ENCODE results near the gene GGT1.

The GGT1 gene

DNA sequence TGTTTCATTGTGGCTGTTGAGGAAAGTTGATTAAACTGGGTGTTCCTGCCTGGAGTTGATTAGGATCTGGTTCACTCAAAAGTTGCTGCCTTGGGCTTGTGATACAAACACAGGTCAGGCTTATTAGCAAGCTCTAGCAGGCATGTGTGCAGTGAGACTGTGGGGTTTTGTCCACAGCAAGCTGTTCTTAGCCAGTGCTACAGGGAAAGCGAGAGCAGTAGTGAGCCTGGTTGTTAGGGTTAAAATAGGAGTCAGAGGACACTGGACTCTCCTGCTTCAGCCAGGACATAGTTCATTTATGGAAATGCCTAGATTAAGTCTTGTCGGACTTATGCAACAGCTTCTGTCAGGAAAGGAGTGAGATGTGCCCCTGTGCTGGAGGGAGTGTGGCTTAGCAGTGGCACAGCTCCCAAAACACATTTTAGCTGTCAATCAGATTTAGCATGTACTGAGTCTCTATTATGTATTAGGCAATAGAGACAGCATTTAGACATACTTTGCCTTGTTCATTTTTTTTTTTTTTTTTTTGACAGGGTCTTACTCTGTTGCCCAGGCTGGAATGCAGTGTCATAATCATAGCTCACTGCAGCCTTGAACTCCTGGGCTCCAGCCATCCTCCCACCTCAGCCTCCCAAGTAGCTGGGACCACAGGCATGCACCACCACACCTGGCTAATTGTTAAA, 38.5 kb upstream of the GGT1 start:
- Histone ChIP-seq H3K4me1 (ENCODE audit: insufficient read depth, insufficient read length) (peaks cover 3% of the 10 kb centered on the region), H3K36me3 (ENCODE audit: insufficient read depth, insufficient read length, low read length) (peaks cover 78% of the 10 kb centered on the region), H3K9ac (ENCODE audit: insufficient read length, low read depth) (no peak overlapping the region), H3K27me3 (ENCODE audit: insufficient read depth, insufficient read length) (no peaks in the 10 kb centered on the region), H3K9me3 (ENCODE audit: insufficient read depth, low read length) (no peaks in the 10 kb centered on the region), H3K4me3 (ENCODE audit: insufficient read length, low read depth) (no peak overlapping the region)
- DNase-seq (ENCODE audit: low read depth, low spot score): no peak
- TF ChIP-seq SUZ12 (IDR thresholded peaks at IDR 0.05; ENCODE audit: extremely low read depth, insufficient read depth, insufficient read length) (no peak), YY1 (IDR thresholded peaks at IDR 0.05; ENCODE audit: insufficient read depth, insufficient read length) (no peak)

DNA sequence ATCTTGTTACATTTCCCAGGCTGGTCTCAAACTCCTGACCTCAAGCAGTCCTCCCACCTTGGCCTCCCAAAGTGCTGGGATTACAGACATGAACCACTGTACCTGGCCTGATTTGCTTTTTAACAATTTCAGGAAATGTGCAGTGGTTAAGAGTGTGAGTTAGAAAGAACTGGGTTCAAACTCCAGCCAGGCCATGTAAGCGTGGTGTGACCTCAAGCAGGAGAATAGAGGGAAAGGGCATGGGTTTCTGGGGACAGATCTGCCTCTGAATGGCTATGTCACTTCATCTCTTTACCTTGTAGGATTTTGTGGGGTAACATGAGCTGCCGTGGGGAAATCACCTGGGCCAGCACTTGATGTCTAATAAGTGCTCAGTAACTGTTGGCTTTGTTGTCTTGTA, 37.9 kb upstream of the GGT1 start:
- Histone ChIP-seq H3K9ac (ENCODE audit: insufficient read length, low read depth) (no peak overlapping the region), H3K27me3 (ENCODE audit: insufficient read depth, insufficient read length) (no peaks in the 10 kb centered on the region), H3K36me3 (ENCODE audit: insufficient read depth, insufficient read length, low read length) (peaks cover 80% of the 10 kb centered on the region), H3K4me1 (ENCODE audit: insufficient read depth, insufficient read length) (peaks cover 3% of the 10 kb centered on the region), H3K9me3 (ENCODE audit: insufficient read depth, low read length) (no peaks in the 10 kb centered on the region), H3K4me3 (ENCODE audit: insufficient read length, low read depth) (no peak overlapping the region)
- no peak for DNase-seq (ENCODE audit: low read depth, low spot score)
- TF ChIP-seq ZNF274 (IDR thresholded peaks at IDR 0.05; ENCODE audit: low read depth, low read length): no peak
- TF ChIP-seq YY1 (IDR thresholded peaks at IDR 0.05; ENCODE audit: insufficient read depth, insufficient read length): no peak
- TF ChIP-seq SUZ12 (IDR thresholded peaks at IDR 0.05; ENCODE audit: extremely low read depth, insufficient read depth, insufficient read length): no peak

DNA sequence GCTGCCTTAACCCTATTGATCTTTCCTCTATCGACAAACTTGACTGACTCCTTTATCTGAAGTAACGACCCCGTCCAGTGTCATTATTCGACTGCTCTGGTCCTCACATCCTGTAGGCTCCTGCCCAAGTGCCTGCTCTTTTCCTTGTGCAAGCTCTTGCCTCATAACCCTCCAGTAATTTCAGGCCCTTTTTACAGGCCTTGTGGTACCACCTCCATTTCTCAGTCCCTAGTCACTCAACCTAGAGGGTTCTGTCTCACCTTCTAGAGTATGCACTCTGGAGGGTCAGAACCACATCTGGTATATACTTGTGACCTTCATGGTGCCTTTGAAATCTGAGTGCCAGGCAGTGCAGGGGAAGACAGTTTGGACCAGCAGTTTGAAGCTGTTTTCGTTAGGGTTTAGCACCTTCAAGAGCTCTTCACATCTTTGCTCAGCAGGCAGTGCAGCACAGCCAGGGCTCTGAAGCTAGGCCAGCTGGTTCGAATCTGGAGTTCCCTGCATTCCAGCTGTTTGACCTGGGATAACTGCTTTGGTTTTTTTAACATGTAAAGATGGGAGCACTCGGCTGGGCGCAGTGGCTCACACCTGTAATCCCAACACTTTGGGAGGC, 36.0 kb upstream of the GGT1 start:
- Histone ChIP-seq H3K36me3 (ENCODE audit: insufficient read depth, insufficient read length, low read length) (peaks cover 77% of the 10 kb centered on the region), H3K9me3 (ENCODE audit: insufficient read depth, low read length) (no peaks in the 10 kb centered on the region), H3K27me3 (ENCODE audit: insufficient read depth, insufficient read length) (no peaks in the 10 kb centered on the region), H3K4me3 (ENCODE audit: insufficient read length, low read depth) (no peak overlapping the region), H3K4me1 (ENCODE audit: insufficient read depth, insufficient read length) (peaks cover 3% of the 10 kb centered on the region), H3K9ac (ENCODE audit: insufficient read length, low read depth) (peak overlapping the region; percentile 1)
- TF ChIP-seq YY1 (IDR thresholded peaks at IDR 0.05; ENCODE audit: insufficient read depth, insufficient read length): no peak
- DNase-seq (ENCODE audit: low read depth, low spot score): no peak

DNA sequence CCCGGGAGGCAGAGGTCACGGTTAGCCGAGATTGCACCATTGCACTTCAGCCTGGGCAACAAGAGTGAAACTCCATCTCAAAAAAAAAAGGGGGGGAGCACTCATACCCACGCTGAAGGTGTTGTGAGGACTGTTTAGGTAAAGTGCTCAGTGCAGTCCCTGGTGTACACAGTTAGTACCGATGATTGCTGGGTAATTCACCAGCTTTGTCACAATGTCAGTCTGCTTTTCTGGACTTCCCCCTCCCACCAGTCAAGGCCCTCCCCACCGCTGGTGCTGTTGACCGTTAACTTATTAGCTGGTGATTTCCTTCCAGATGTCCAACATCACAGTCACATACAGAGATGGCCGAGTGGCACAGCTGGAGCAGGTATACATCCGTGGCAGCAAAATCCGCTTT, 35.3 kb upstream of the GGT1 start:
- TF ChIP-seq YY1 (IDR thresholded peaks at IDR 0.05; ENCODE audit: insufficient read depth, insufficient read length) (no peak), SUZ12 (IDR thresholded peaks at IDR 0.05; ENCODE audit: extremely low read depth, insufficient read depth, insufficient read length) (no peak), ZNF274 (IDR thresholded peaks at IDR 0.05; ENCODE audit: low read depth, low read length) (no peak)

DNA sequence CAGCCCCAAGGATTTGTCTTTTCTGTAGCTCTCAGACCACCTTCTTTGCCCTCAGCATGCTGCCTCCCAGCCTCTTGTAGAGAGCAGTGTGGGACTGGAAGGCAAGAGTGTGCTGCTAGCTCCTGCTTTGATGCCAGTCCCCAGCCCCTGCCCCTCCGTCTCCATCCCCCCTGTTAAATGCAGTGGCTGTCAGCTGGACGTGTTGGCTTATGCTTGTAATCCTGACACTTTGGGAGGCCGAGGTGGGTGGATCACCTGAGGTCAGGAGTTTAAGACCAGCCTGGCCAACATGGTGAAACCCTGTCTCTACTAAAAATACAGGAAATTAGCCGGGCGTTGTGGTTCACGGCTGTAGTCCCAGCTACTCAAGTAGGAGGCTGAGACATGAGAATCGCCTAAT, 31.7 kb upstream of the GGT1 start:
- H3K9ac ChIP-seq (ENCODE audit: insufficient read length, low read depth): no peak overlapping the region
- H3K9me3 ChIP-seq (ENCODE audit: insufficient read depth, low read length): no peaks in the 10 kb centered on the region
- TF ChIP-seq YY1 (IDR thresholded peaks at IDR 0.05; ENCODE audit: insufficient read depth, insufficient read length) (no peak), SUZ12 (IDR thresholded peaks at IDR 0.05; ENCODE audit: extremely low read depth, insufficient read depth, insufficient read length) (no peak), ZNF274 (IDR thresholded peaks at IDR 0.05; ENCODE audit: low read depth, low read length) (no peak)
- no peak for DNase-seq (ENCODE audit: low read depth, low spot score)
- no peaks in the 10 kb centered on the region for H3K27me3 ChIP-seq (ENCODE audit: insufficient read depth, insufficient read length)
- peaks cover 3% of the 10 kb centered on the region for H3K4me1 ChIP-seq (ENCODE audit: insufficient read depth, insufficient read length)
- peaks cover 78% of the 10 kb centered on the region for H3K36me3 ChIP-seq (ENCODE audit: insufficient read depth, insufficient read length, low read length)
- H3K4me3 ChIP-seq (ENCODE audit: insufficient read length, low read depth): no peak overlapping the region

More for the DNA sequence above, 35.3 kb upstream of the GGT1 start:
- Histone ChIP-seq H3K4me3 (ENCODE audit: insufficient read length, low read depth) (no peak overlapping the region), H3K4me1 (ENCODE audit: insufficient read depth, insufficient read length) (peaks cover 3% of the 10 kb centered on the region), H3K36me3 (ENCODE audit: insufficient read depth, insufficient read length, low read length) (peaks cover 80% of the 10 kb centered on the region), H3K9ac (ENCODE audit: insufficient read length, low read depth) (no peak overlapping the region), H3K27me3 (ENCODE audit: insufficient read depth, insufficient read length) (no peaks in the 10 kb centered on the region), H3K9me3 (ENCODE audit: insufficient read depth, low read length) (no peaks in the 10 kb centered on the region)
- no peak for DNase-seq (ENCODE audit: low read depth, low spot score)

DNA sequence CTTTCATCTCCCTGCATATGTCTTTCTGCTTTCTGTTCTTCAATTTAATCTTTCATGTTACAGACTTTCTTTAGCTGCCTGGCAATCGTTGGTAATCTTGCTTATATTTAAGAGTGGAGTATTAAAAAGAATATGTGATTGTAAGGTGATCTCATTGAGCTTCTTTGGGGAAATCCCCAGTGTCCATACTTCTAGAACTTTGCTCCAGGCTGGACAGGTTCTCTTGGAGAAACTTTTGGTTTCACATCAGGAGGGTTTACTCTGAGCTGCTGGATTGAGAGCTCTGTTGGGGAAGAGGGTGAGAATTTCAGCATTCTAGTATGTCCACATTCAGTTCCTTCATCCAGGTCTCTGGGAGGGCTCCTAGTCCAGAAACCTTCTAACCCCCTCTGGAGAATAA, 26.2 kb upstream of the GGT1 start:
- peaks cover 35% of the 10 kb centered on the region for H3K36me3 ChIP-seq (ENCODE audit: insufficient read depth, insufficient read length, low read length)
- H3K4me3 ChIP-seq (ENCODE audit: insufficient read length, low read depth): no peak overlapping the region
- no peak for DNase-seq (ENCODE audit: low read depth, low spot score)
- TF ChIP-seq ZNF274 (IDR thresholded peaks at IDR 0.05; ENCODE audit: low read depth, low read length) (no peak), SUZ12 (IDR thresholded peaks at IDR 0.05; ENCODE audit: extremely low read depth, insufficient read depth, insufficient read length) (no peak), YY1 (IDR thresholded peaks at IDR 0.05; ENCODE audit: insufficient read depth, insufficient read length) (no peak)
- H3K9ac ChIP-seq (ENCODE audit: insufficient read length, low read depth): no peak overlapping the region
- H3K27me3 ChIP-seq (ENCODE audit: insufficient read depth, insufficient read length): no peaks in the 10 kb centered on the region
- H3K4me1 ChIP-seq (ENCODE audit: insufficient read depth, insufficient read length): no peaks in the 10 kb centered on the region
- H3K9me3 ChIP-seq (ENCODE audit: insufficient read depth, low read length): no peaks in the 10 kb centered on the region

DNA sequence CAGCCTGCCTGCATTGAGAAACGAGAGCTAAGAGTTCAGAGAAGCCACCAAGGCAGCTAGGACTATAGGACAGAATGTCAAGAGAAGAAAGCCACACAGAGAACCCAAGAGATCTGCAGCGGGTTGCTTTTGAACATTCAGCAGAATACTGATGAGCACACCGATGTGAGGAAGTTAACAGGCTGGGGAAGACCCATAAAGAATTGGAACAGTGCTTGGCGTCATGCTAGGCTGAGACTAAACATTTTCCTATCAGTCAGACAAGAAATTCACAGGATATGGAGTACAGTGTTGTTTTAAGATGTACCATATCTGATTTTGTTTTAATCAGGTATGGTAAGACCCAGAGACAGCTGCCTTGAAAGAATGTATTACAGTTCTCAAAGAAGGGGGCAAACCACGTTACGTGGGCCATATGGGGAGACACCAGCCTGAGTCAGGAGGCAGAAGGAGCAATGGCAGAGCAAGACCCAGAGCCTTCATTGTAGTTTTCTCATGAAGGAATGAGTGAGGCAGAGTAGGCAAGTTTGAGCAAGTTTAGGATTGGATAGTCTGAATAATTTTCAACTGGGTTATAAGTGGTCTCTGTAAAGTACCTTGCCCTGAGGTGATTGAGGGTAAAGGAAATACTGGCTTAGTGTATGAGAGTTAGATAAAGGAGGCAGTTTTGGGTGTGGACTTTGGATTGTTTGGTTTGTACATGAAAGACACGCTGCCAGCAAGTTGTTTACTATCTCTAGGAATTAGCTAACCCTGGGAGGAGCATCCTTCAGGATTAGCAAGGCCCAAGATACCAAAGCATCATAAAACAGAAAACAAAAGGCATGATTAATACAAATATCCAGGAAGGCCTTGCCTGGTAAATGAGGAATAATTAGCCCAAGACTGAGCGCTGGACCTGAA, 24.4 kb upstream of the GGT1 start:
- Histone ChIP-seq H3K9me3 (ENCODE audit: insufficient read depth, low read length) (no peaks in the 10 kb centered on the region), H3K4me3 (ENCODE audit: insufficient read length, low read depth) (no peak overlapping the region), H3K27me3 (ENCODE audit: insufficient read depth, insufficient read length) (no peaks in the 10 kb centered on the region), H3K36me3 (ENCODE audit: insufficient read depth, insufficient read length, low read length) (peaks cover 17% of the 10 kb centered on the region), H3K4me1 (ENCODE audit: insufficient read depth, insufficient read length) (no peaks in the 10 kb centered on the region), H3K9ac (ENCODE audit: insufficient read length, low read depth) (no peak overlapping the region)
- DNase-seq (ENCODE audit: low read depth, low spot score): no peak
- no peak for TF ChIP-seq ZNF274 (IDR thresholded peaks at IDR 0.05; ENCODE audit: low read depth, low read length)
